ENCODE data around the gene TKFC. TPM values are rescaled to one million over a fixed set of nuclear protein-coding genes. Genes with fewer than 3 reads are reported as not detected.

The TKFC gene
- total RNA-seq, 4 donors from 2014 or later, result 32.9 to 103 (median 40.4) TPM

DNA sequence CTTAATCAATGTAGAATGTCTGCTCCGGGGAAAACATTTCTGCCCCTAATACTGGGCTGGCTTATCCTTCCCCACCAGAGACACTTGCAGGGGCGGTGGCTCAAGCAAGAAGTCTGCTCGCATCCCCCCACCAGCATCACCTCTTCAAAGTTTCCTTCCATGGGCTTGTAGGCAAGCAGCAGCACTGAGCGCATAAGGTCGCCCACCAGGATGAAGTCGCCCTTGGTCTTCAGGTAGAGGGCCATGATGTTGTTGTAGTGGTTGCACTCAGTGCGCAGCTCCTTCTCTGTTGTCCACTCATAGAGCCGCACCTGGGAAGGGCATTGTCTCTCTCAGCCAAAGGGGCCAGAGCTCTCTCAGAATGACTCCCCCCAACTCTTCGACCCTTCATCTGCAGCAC, 29.3 kb upstream of the TKFC start:
- TF ChIP-seq, protein P1, sequence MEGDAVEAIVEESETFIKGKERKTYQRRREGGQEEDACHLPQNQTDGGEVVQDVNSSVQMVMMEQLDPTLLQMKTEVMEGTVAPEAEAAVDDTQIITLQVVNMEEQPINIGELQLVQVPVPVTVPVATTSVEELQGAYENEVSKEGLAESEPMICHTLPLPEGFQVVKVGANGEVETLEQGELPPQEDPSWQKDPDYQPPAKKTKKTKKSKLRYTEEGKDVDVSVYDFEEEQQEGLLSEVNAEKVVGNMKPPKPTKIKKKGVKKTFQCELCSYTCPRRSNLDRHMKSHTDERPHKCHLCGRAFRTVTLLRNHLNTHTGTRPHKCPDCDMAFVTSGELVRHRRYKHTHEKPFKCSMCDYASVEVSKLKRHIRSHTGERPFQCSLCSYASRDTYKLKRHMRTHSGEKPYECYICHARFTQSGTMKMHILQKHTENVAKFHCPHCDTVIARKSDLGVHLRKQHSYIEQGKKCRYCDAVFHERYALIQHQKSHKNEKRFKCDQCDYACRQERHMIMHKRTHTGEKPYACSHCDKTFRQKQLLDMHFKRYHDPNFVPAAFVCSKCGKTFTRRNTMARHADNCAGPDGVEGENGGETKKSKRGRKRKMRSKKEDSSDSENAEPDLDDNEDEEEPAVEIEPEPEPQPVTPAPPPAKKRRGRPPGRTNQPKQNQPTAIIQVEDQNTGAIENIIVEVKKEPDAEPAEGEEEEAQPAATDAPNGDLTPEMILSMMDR (IDR thresholded peaks at IDR 0.05), result no peak
- TF ChIP-seq EP300 (IDR thresholded peaks at IDR 0.05; ENCODE audit: low read depth), result no peak
- TF ChIP-seq POLR2AphosphoS5 (IDR thresholded peaks at IDR 0.05), result no peak
- no peak for TF ChIP-seq POLR2A (IDR thresholded peaks at IDR 0.05)
- no peak overlapping the region for H3K27ac ChIP-seq
- H3K36me3 ChIP-seq, result peaks cover 0 to 65% (median 32%) of the 10 kb centered on the region in 4 donors
- H3K4me1 ChIP-seq, result no peaks in the 10 kb centered on the region
- H3K9me3 ChIP-seq, result no peaks in the 10 kb centered on the region
- intact Hi-C loops (cut with DNase I; ENCODE audit: low total_unique reads), result no loop called here
- WGBS, 2 donors (ENCODE audit: low coverage in 1 of 2), result 89 to 92% methylated on average over 3 to 9 of the region's 9 CpGs
- in situ Hi-C loops (cut with MboI; ENCODE audit: low pct_ligation_motif_present in 1 of 4, low pct_unique_long_range_greater_than_20kb in 1 of 4, low sequenced_read_pairs in 3 of 4), result no loop called here
- no peaks in the 10 kb centered on the region for H3K27me3 ChIP-seq
- H3K4me3 ChIP-seq, result no peak overlapping the region
- no peak for DNase-seq

DNA sequence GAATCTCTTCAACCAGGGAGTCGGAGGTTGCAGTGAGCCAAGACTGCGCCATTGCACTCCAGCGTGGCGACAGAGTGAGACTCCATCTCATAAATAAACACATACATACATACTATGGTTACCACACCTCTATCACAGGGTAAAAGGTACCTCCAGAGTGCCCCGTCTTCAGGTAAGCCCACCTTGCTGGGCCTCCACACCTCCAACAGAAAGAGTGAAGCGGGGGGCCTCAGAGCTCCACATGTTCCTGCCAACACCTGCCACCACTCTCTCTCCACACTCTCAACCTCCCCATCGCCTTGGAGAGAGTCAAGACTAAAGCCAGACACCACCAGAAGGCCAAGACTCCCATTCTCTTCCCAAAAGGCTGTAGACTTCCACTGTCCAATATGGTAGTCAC, 27.6 kb upstream of the TKFC start:
- no peak for DNase-seq
- intact Hi-C loops (cut with DNase I; ENCODE audit: low total_unique reads), result no loop called here
- no peaks in the 10 kb centered on the region for H3K4me1 ChIP-seq

DNA sequence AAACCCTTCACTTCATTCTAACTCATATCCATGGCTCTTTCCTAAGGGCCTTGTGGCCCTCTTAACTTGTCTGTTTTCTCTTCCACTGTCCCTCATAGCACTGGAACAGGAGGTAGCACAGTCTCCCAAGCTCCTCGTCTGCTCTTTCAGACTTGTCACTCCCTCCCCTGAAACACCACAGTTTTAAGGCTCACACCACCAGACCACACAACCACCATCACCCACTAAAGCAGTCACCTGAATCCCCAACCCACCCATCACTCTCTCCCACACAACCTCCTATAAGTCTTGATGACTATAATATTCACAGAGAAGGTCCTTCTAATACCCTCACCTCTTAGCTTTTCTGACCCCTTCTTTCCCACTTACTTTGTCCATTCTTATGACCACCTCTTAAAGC, 26.8 kb upstream of the TKFC start:
- Histone ChIP-seq H3K27me3 (no peaks in the 10 kb centered on the region), H3K9me3 (no peaks in the 10 kb centered on the region), H3K36me3 (peaks cover 0 to 77% (median 38%) of the 10 kb centered on the region in 4 donors), H3K4me1 (no peaks in the 10 kb centered on the region), H3K27ac (no peak overlapping the region), H3K4me3 (no peak overlapping the region)
- TF ChIP-seq, protein P1 (IDR thresholded peaks at IDR 0.05), result no peak
- no peak for TF ChIP-seq POLR2A (IDR thresholded peaks at IDR 0.05)
- no peak for TF ChIP-seq POLR2AphosphoS5 (IDR thresholded peaks at IDR 0.05)
- no peak for TF ChIP-seq EP300 (IDR thresholded peaks at IDR 0.05; ENCODE audit: low read depth)
- DNase-seq, result no peak
- intact Hi-C loops (cut with DNase I; ENCODE audit: low total_unique reads) (no loop called here), in situ Hi-C loops (cut with MboI; ENCODE audit: low pct_ligation_motif_present in 1 of 4, low pct_unique_long_range_greater_than_20kb in 1 of 4, low sequenced_read_pairs in 3 of 4) (no loop called here)
- WGBS, 2 donors (ENCODE audit: low coverage in 1 of 2), result 80% methylated on average over 1 of the region's 1 CpG; no CpG with 5 or more reads in 1 of the 2 donors

More for the DNA sequence above, 27.6 kb upstream of the TKFC start:
- WGBS, 2 donors (ENCODE audit: low coverage in 1 of 2), result 97 to 100% methylated on average over 1 to 7 of the region's 7 CpGs
- Histone ChIP-seq H3K36me3 (peaks cover 0 to 78% (median 38%) of the 10 kb centered on the region in 4 donors), H3K9me3 (no peaks in the 10 kb centered on the region), H3K27ac (no peak overlapping the region), H3K4me3 (no peak overlapping the region), H3K27me3 (no peaks in the 10 kb centered on the region)
- TF ChIP-seq, protein P1 (IDR thresholded peaks at IDR 0.05), result no peak
- no peak for TF ChIP-seq EP300 (IDR thresholded peaks at IDR 0.05; ENCODE audit: low read depth)
- TF ChIP-seq POLR2A (IDR thresholded peaks at IDR 0.05), result no peak
- TF ChIP-seq POLR2AphosphoS5 (IDR thresholded peaks at IDR 0.05), result no peak
- in situ Hi-C loops (cut with MboI; ENCODE audit: low pct_ligation_motif_present in 1 of 4, low pct_unique_long_range_greater_than_20kb in 1 of 4, low sequenced_read_pairs in 3 of 4), result no loop called here

DNA sequence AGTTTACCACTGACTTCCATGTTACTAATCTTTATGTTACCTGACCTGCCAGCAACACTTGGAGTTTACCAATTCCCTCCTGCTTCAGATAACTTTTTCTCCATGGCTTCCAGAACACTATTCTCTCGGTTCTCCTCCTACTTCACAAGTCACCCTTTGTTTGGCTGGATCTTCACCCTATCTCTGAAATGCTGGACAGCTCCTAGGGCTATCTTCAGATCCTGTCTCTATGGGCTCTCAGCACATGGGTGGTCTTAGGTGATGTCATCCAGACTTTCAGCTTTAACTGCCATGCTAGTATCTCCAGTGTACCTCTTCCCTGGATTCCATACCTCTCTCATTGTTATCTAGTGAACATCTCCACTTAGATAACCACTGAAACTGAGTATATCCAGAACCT, 25.7 kb upstream of the TKFC start:
- in situ Hi-C loops (cut with MboI; ENCODE audit: low pct_ligation_motif_present in 1 of 4, low pct_unique_long_range_greater_than_20kb in 1 of 4, low sequenced_read_pairs in 3 of 4) (no loop called here), intact Hi-C loops (cut with DNase I; ENCODE audit: low total_unique reads) (no loop called here)
- Histone ChIP-seq H3K27ac (no peak overlapping the region), H3K9me3 (no peaks in the 10 kb centered on the region), H3K4me1 (no peaks in the 10 kb centered on the region), H3K4me3 (no peak overlapping the region), H3K36me3 (peaks cover 0 to 77% (median 37%) of the 10 kb centered on the region in 4 donors), H3K27me3 (no peaks in the 10 kb centered on the region)
- whole genome bisulfite sequencing, 2 donors (ENCODE audit: low coverage in 1 of 2), result 86 to 94% methylated on average over 1 of the region's 1 CpG
- no peak for DNase-seq
- TF ChIP-seq POLR2A (IDR thresholded peaks at IDR 0.05) (no peak), EP300 (IDR thresholded peaks at IDR 0.05; ENCODE audit: low read depth) (no peak), POLR2AphosphoS5 (IDR thresholded peaks at IDR 0.05) (no peak)
- TF ChIP-seq, protein P1 (IDR thresholded peaks at IDR 0.05), result no peak
